LNCAP (cell line): ENCODE results near the gene SACM1L.
A peak's percentile ranks its signal among the peaks of the same experiment; 100 is the strongest.

ENCODE experiments used
- CTCF ChIP-seq: fragments of 450-650 bp; IDR thresholded peaks from 2 replicates; pipeline ENCODE4 v1.5.1; 2017; ENCODE audit warnings: mild to moderate bottlenecking

Gene SACM1L

GRCh38 chr3:45657853-45658252, 31.3 kb upstream of the SACM1L start:
- no peak for TF ChIP-seq CTCF

GRCh38 chr3:45659661-45660566, 29.3 kb upstream of the SACM1L start:
- TF ChIP-seq CTCF: peak; percentile 93

GRCh38 chr3:45660567-45660901, 28.7 kb upstream of the SACM1L start:
- no peak for TF ChIP-seq CTCF

GRCh38 chr3:45664578-45664977, 24.6 kb upstream of the SACM1L start:
- TF ChIP-seq CTCF: no peak

GRCh38 chr3:45665101-45665572, 24.1 kb upstream of the SACM1L start:
- TF ChIP-seq CTCF: peak; percentile 61

GRCh38 chr3:45666757-45667431, 22.3 kb upstream of the SACM1L start:
- TF ChIP-seq CTCF: no peak

GRCh38 chr3:45667569-45667934, 21.6 kb upstream of the SACM1L start:
- no peak for TF ChIP-seq CTCF
